AG04449 (cell line): Measurements from ENCODE around the gene WDFY4.

Experiments
- CTCF ChIA-PET: fragments of 350-600 bp; formaldehyde crosslinking; extraction: SDS; loops from one replicate; lab custom pipeline; 2021; ENCODE audit warnings: antibody characterized with exemption; lab: Yijun Ruan, JAX
- POLR2A ChIA-PET: fragments of 400-600, 350-600 bp; formaldehyde crosslinking; extraction: SDS; loops from one replicate; lab custom pipeline; 2020; ENCODE audit warnings: antibody characterized with exemption, inconsistent platforms; lab: Yijun Ruan, JAX
- DNase-seq: peaks from one replicate; pipeline ENCODE4 v3.0.0-alpha.2; 2010; ENCODE audit warnings: low read depth, low spot score
- H3K4me3 ChIP-seq: 2 replicates; pipeline ENCODE4 v1.5.1; 2011; ENCODE audit warnings: low read depth, mild to moderate bottlenecking, control low read depth, low read length
- TF ChIP-seq, protein P1 (sequence below): IDR thresholded peaks from one replicate; pipeline ENCODE4 v1.5.1; 2011; ENCODE audit warnings: mild to moderate bottlenecking, moderate library complexity, low read length, control low read depth, inconsistent platforms; ENCODE audit not compliant: insufficient read depth; ENCODE audit errors: missing control alignments

The WDFY4 gene

GRCh38 chr10:48720611-48721010 is 35.9 kb downstream of the WDFY4 start:
- ChIA-PET POLR2A (no interaction called here), CTCF (no interaction called here)
- no peak for DNase-seq
- H3K4me3 ChIP-seq, result no peak overlapping the region
- TF ChIP-seq, protein P1, sequence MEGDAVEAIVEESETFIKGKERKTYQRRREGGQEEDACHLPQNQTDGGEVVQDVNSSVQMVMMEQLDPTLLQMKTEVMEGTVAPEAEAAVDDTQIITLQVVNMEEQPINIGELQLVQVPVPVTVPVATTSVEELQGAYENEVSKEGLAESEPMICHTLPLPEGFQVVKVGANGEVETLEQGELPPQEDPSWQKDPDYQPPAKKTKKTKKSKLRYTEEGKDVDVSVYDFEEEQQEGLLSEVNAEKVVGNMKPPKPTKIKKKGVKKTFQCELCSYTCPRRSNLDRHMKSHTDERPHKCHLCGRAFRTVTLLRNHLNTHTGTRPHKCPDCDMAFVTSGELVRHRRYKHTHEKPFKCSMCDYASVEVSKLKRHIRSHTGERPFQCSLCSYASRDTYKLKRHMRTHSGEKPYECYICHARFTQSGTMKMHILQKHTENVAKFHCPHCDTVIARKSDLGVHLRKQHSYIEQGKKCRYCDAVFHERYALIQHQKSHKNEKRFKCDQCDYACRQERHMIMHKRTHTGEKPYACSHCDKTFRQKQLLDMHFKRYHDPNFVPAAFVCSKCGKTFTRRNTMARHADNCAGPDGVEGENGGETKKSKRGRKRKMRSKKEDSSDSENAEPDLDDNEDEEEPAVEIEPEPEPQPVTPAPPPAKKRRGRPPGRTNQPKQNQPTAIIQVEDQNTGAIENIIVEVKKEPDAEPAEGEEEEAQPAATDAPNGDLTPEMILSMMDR, result no peak

DNA sequence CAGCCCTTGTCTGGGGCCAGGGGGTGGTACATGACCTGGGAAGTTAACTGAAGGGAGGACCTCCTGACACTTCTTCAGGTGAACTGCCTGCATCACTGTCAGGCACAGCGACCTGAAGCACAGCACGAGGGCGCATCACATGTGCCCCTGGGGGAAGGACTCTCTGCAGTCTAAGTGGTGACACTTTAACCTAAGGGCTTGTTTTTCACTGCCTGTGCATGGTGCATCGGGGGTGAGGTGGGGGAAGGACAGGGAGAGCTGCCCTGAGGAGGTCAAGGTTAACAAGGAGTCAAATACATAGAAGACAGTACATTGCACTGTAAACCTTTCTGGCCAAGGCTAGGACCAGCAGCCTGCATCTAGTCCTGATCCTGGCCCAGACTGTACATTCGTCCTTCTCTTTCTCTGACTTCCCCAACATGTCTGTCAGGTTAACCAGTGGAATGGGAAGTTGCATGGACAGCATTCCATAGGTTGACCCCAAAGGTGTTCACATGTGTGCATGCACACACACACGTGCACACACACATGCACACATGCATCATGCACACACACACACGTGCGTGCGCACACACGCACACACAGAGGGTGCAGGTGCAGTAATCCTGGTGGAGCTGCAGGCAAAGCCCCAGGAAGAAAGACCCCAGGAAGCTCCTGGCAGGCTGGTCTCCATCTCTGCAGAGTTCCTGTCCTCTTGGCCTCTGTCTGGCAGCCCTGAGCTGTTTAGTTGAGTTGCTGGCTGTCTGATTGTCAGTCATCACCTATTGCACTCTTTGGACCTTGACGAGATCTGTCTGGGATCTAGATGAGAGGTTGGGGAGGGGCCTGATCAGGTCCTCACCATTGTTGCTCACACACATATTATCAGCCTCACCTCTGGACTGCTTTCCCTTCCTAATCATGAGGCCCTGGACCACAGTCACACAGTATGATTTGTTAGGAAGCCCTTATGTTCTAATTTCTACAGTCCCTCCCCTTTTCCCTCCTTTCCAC is 37.8 kb downstream of the WDFY4 start:
- no peak for DNase-seq
- ChIA-PET POLR2A (no interaction called here), CTCF (no interaction called here)
- H3K4me3 ChIP-seq, result no peak overlapping the region
- TF ChIP-seq, protein P1, result no peak

DNA sequence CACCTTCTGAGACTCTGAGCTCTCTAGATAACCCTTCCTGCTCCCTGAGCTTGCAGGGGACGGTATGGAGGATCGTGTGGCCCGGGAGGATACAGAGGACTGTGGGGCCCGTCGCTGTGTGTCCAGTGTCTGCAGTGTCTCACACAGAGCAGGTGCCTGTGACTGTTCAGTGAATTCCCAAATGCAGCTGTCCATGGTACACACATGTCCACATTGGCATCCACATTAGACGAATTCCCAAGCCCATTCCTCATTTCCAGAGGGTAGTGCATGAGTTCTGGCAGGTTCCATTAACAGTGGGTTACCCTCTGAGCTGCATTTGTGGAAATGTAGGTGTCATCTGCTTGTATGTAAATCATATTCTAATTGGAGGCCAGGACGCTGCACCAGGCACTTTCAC is 39.5 kb downstream of the WDFY4 start:
- CTCF ChIA-PET, result no interaction called here
- DNase-seq, result no peak
- TF ChIP-seq, protein P1, result no peak
- POLR2A ChIA-PET, result no interaction called here
- no peak overlapping the region for H3K4me3 ChIP-seq

DNA sequence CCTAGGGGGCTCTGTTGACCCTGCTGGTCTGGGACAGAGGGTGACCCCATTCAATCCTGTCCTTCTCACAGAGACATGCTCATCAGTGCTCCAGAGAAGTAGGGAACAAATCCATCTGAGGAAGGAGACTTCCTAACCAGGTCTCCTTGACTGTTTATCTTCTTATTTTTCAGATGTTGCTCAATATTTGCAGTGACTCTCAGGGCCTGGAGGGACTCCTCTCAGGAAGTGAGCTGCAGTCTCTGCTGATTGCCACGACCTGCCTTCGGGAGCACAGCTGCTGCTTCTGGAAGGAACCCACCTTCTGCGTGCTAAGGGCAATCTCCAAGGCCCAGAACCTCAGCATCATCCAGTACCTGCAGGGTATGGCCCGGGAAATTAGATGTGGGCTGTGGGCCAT is 41.0 kb downstream of the WDFY4 start:
- TF ChIP-seq, protein P1, result no peak
- no peak for DNase-seq
- H3K4me3 ChIP-seq, result no peak overlapping the region
- ChIA-PET POLR2A (no interaction called here), CTCF (no interaction called here)

GRCh38 chr10:48727866-48728265 is 43.2 kb downstream of the WDFY4 start:
- TF ChIP-seq, protein P1, result no peak

GRCh38 chr10:48729222-48729621 is 44.5 kb downstream of the WDFY4 start:
- TF ChIP-seq, protein P1, result no peak
- CTCF ChIA-PET, result no interaction called here
- no peak overlapping the region for H3K4me3 ChIP-seq
- no peak for DNase-seq
- POLR2A ChIA-PET, result no interaction called here

More at GRCh38 chr10:48727866-48728265, 43.2 kb downstream of the WDFY4 start:
- no peak overlapping the region for H3K4me3 ChIP-seq
- ChIA-PET CTCF (no interaction called here), POLR2A (no interaction called here)
- DNase-seq, result no peak
